ENCODE data around the gene UBE2Z.

The UBE2Z gene

GRCh38 chr17:48973806-48974205 is 65.6 kb downstream of the UBE2Z start:
- CTCF ChIA-PET: interaction anchor here (0.9 kb wide), 1 partner anchor 10 kb away, joined by 3 read pairs; no protein-coding TSS in a partner anchor

More at GRCh38 chr17:48973806-48974205, 65.6 kb downstream of the UBE2Z start:
- Histone ChIP-seq H3K9me3 (ENCODE audit: control extremely low read depth in 1 of 5, control insufficient read depth in 4 of 5, insufficient read depth in 2 of 5, low read depth in 1 of 5, low read length in 4 of 5) (no peaks in the 10 kb centered on the region), H3K27me3 (replicated peaks in 2 of 5; ENCODE audit: control insufficient read depth in 4 of 5, insufficient read depth in 5 of 5, low read length in 4 of 5) (peaks cover 0 to 54% (median 10%) of the 10 kb centered on the region in 5 experiments), H3K27ac (ENCODE audit: insufficient read depth in 1 of 2, low read depth in 1 of 2, low read length in 2 of 2, poor library complexity in 1 of 2, severe bottlenecking in 2 of 2) (no peak overlapping the region), H3K36me3 (ENCODE audit: control insufficient read depth in 4 of 4, insufficient read depth in 4 of 4, low read length in 3 of 4) (no peaks in the 10 kb centered on the region), H3K4me3 (ENCODE audit: control insufficient read depth in 1 of 7, extremely low read depth in 1 of 7, insufficient read depth in 4 of 7, low read depth in 2 of 7, low read length in 6 of 7) (no peak overlapping the region), H3K4me1 (ENCODE audit: control extremely low read depth in 1 of 4, control insufficient read depth in 4 of 4, insufficient read depth in 4 of 4, low read length in 3 of 4) (no peaks in the 10 kb centered on the region)
- POLR2A ChIA-PET: no interaction called here
- no peak for DNase-seq
- no CpG with 5 or more reads among the region's 3 CpGs for WGBS (ENCODE audit: insufficient coverage)

All from common myeloid progenitor, CD34-positive (primary cell).